Measurements from ENCODE around the gene KSR1. TPM values are rescaled to one million over a fixed set of nuclear protein-coding genes. Genes with fewer than 3 reads are reported as not detected.
"Not testable (repeated sequence)": the region's sequence is repeated elsewhere in the genome, so short reads cannot be mapped to it uniquely, and the experiment has no call there.

Gene KSR1
- total and polyA plus RNA-seq, 9 of the 15 experiments (the other 6 are each of a cell fraction or from before 2014, with no cell fraction given) = 1.4 to 51.7 (median 18.4) TPM

- Histone ChIP-seq H2AFZ (ENCODE audit: low read depth, low read length) (no peak overlapping the region), H3K27me3 (ENCODE audit: control insufficient read depth in 2 of 2, insufficient read depth in 2 of 2, low read length in 2 of 2) (no peaks in the 10 kb centered on the region), H3K27ac (ENCODE audit: extremely low read depth, low read depth, low read length) (no peak overlapping the region), H3K4me3 (no peak overlapping the region), H4K20me1 (replicated peaks; ENCODE audit: control insufficient read depth, insufficient read depth, low read length) (no peaks in the 10 kb centered on the region), H3K79me2 (ENCODE audit: control insufficient read depth, insufficient read depth, low read length) (no peaks in the 10 kb centered on the region), H3K36me3 (ENCODE audit: control insufficient read depth, insufficient read depth, low read length) (no peaks in the 10 kb centered on the region), H3K9me3 (replicated peaks; ENCODE audit: control insufficient read depth, insufficient read depth, low read depth, low read length) (no peaks in the 10 kb centered on the region), H3K4me1 (replicated peaks in 1 of 2; ENCODE audit: control insufficient read depth in 2 of 2, insufficient read depth in 2 of 2, low read length in 2 of 2) (peaks cover 9 to 20% of the 10 kb centered on the region in 2 experiments; a peak in 4 of 5 replicates), H3K4me2 (ENCODE audit: insufficient read depth, low read length) (no peak overlapping the region), H3K9me1 (ENCODE audit: control insufficient read depth, insufficient read depth, low read length) (no peaks in the 10 kb centered on the region), H3K9ac (ENCODE audit: insufficient read depth in 1 of 2, low read depth in 2 of 2, low read length in 2 of 2) (peak overlapping the region in 1 of 2 experiments; percentile 58; a peak in 1 of 4 replicates)
- no TSS peak for BruUV-seq (replicated peaks)
- 68% methylated on average over 9 of the region's 9 CpGs for WGBS (ENCODE audit: insufficient coverage, low coverage, missing lambda C conversion rate)
- POLR2A ChIA-PET = no interaction called here
- in situ Hi-C loops (cut with MboI) (no loop called here), intact Hi-C loops (cut with micrococcal nuclease) (no loop called here)
- FAIRE-seq (no peak), ATAC-seq (no peak), DNase-seq (ENCODE audit: extremely low read depth in 1 of 4, low spot score in 3 of 4) (no peak)
- CTCF ChIA-PET (ENCODE audit: low intra/inter-chr PET ratio) = no interaction called here
- TF ChIP-seq ZNF449 (CRISPR knock-in tag; IDR thresholded peaks at IDR 0.05) = no peak
Observed at GRCh38 chr17:27644586-27644985, 188.3 kb downstream of the KSR1 start.

GRCh38 chr17:27645621-27646020 lies 189.4 kb downstream of the KSR1 start:
- H3K9me3 ChIP-seq (replicated peaks; ENCODE audit: control insufficient read depth, insufficient read depth, low read depth, low read length); H3K9me1 ChIP-seq (ENCODE audit: control insufficient read depth, insufficient read depth, low read length); H4K20me1 ChIP-seq (replicated peaks; ENCODE audit: control insufficient read depth, insufficient read depth, low read length); CTCF ChIA-PET (ENCODE audit: low intra/inter-chr PET ratio); H3K27me3 ChIP-seq (ENCODE audit: control insufficient read depth in 2 of 2, insufficient read depth in 2 of 2, low read length in 2 of 2); DNase-seq (ENCODE audit: extremely low read depth in 1 of 4, low spot score in 3 of 4); intact Hi-C loops (cut with micrococcal nuclease); BruUV-seq (replicated peaks); H3K27ac ChIP-seq (ENCODE audit: extremely low read depth, low read depth, low read length); H3K4me3 ChIP-seq; H3K36me3 ChIP-seq (ENCODE audit: control insufficient read depth, insufficient read depth, low read length); H3K79me2 ChIP-seq (ENCODE audit: control insufficient read depth, insufficient read depth, low read length); H2AFZ ChIP-seq (ENCODE audit: low read depth, low read length); in situ Hi-C loops (cut with MboI); H3K9ac ChIP-seq (ENCODE audit: insufficient read depth in 1 of 2, low read depth in 2 of 2, low read length in 2 of 2); H3K4me2 ChIP-seq (ENCODE audit: insufficient read depth, low read length): not testable (repeated sequence)
- peaks cover 9 to 21% of the 10 kb centered on the region in 2 experiments; a peak in 4 of 5 replicates for H3K4me1 ChIP-seq (replicated peaks in 1 of 2; ENCODE audit: control insufficient read depth in 2 of 2, insufficient read depth in 2 of 2, low read length in 2 of 2)
- 43% methylated on average over 3 of the region's 10 CpGs for WGBS (ENCODE audit: insufficient coverage, low coverage, missing lambda C conversion rate)
- ATAC-seq (peak; percentile 85), FAIRE-seq (peak; percentile 80)
- POLR2A ChIA-PET = interaction anchor here (1.5 kb wide), 1 partner anchor 555 kb away, joined by 3 read pairs; no protein-coding TSS in a partner anchor
